ENCODE data around the gene CEL. TPM values are rescaled to one million over a fixed set of nuclear protein-coding genes. Genes with fewer than 3 reads are reported as not detected.
"Not testable (repeated sequence)": the region's sequence is repeated elsewhere in the genome, so short reads cannot be mapped to it uniquely, and the experiment has no call there.

Gene CEL
- total RNA-seq, 2 experiments from 2014 or later: 0.16 to 0.39 TPM

GRCh38 chr9:133090187-133090586 is 28.4 kb downstream of the CEL start:
- H3K36me3 ChIP-seq (ENCODE audit: insufficient read depth, low read length): no peaks in the 10 kb centered on the region
- POLR2A ChIA-PET: no interaction called here
- H3K27ac ChIP-seq (ENCODE audit: low read depth in 1 of 2, low read length in 2 of 2): no peak overlapping the region
- H3K4me3 ChIP-seq (ENCODE audit: low read length): no peak overlapping the region
- H3K4me3 Mint-ChIP-seq: no peak overlapping the region
- H3K36me3 Mint-ChIP-seq (ENCODE audit: low read depth): peaks cover 3% of the 10 kb centered on the region
- no peak for TF ChIP-seq CTCF (IDR thresholded peaks at IDR 0.05)
- DNase-seq (no peak), ATAC-seq (ENCODE audit: poor library complexity) (no peak)
- no peaks in the 10 kb centered on the region for H3K4me1 Mint-ChIP-seq (ENCODE audit: low read depth)
- no peaks in the 10 kb centered on the region for H3K9me3 Mint-ChIP-seq
- no peaks in the 10 kb centered on the region for H3K27me3 Mint-ChIP-seq
- no peak overlapping the region for H3K27ac Mint-ChIP-seq
- CTCF ChIA-PET: interaction anchor here (0.9 kb wide), 1 partner anchor 68 kb away, joined by 3 read pairs; no protein-coding TSS in a partner anchor
- no peaks in the 10 kb centered on the region for H3K27me3 ChIP-seq (ENCODE audit: control insufficient read depth in 1 of 2, insufficient read depth in 2 of 2, low read length in 2 of 2)
- no peaks in the 10 kb centered on the region for H3K4me1 ChIP-seq (ENCODE audit: insufficient read depth, low read length)
- intact Hi-C loops (cut with DNase I, micrococcal nuclease): no loop called here
- H3K9me3 ChIP-seq (ENCODE audit: control insufficient read depth in 1 of 2, insufficient read depth in 1 of 2, low read length in 2 of 2): peaks cover under 1 to 8% of the 10 kb centered on the region in 2 experiments

DNA sequence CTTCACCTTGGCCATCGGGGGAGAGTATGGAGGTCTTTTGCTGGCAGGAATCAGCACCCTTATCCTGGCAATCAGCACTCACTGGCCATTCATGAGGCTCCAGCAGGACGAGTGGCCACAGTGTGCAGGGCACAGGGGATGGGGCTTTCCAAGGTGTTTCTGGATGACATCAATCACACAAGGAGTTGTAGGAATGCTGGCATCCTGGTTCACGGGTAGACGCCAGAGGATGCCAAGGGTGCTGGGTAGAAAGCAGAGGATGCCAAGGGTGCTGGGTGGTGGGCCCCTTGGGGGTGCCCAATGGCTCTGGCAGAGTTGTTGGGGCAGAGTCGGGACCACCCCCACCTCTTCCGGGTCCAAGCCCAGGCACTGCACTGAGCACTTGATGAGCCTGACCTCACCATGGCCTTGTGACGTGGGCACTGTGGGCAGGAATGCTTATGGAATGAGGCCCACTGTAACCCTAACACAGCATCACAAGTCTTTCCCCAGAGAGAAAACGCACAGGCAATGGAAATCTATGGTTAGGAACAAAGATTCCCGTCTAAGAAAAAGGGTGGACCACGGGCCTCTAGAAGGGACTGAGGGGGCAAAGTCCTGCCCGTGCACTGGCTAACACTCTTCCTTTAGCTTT is 29.1 kb downstream of the CEL start:
- Histone ChIP-seq H3K27ac (ENCODE audit: low read depth in 1 of 2, low read length in 2 of 2) (no peak overlapping the region), H3K27me3 (ENCODE audit: control insufficient read depth in 1 of 2, insufficient read depth in 2 of 2, low read length in 2 of 2) (no peaks in the 10 kb centered on the region), H3K36me3 (ENCODE audit: insufficient read depth, low read length) (no peaks in the 10 kb centered on the region), H3K9me3 (ENCODE audit: control insufficient read depth in 1 of 2, insufficient read depth in 1 of 2, low read length in 2 of 2) (peaks cover 3 to 12% of the 10 kb centered on the region in 2 experiments), H3K4me1 (ENCODE audit: insufficient read depth, low read length) (no peaks in the 10 kb centered on the region), H3K4me3 (ENCODE audit: low read length) (no peak overlapping the region)
- no peak overlapping the region for H3K27ac Mint-ChIP-seq
- peaks cover under 1% of the 10 kb centered on the region for H3K9me3 Mint-ChIP-seq
- no peaks in the 10 kb centered on the region for H3K27me3 Mint-ChIP-seq
- H3K4me1 Mint-ChIP-seq (ENCODE audit: low read depth): no peaks in the 10 kb centered on the region
- TF ChIP-seq CTCF (IDR thresholded peaks at IDR 0.05): no peak
- ATAC-seq (ENCODE audit: poor library complexity) (no peak), DNase-seq (no peak)
- H3K36me3 Mint-ChIP-seq (ENCODE audit: low read depth): peaks cover 10% of the 10 kb centered on the region
- H3K4me3 Mint-ChIP-seq: no peak overlapping the region
- CTCF ChIA-PET: interaction anchor here (1.4 kb wide), 1 partner anchor 54 kb away, joined by 5 read pairs; no protein-coding TSS in a partner anchor
- POLR2A ChIA-PET: no interaction called here
- intact Hi-C loops (cut with DNase I, micrococcal nuclease): no loop called here

DNA sequence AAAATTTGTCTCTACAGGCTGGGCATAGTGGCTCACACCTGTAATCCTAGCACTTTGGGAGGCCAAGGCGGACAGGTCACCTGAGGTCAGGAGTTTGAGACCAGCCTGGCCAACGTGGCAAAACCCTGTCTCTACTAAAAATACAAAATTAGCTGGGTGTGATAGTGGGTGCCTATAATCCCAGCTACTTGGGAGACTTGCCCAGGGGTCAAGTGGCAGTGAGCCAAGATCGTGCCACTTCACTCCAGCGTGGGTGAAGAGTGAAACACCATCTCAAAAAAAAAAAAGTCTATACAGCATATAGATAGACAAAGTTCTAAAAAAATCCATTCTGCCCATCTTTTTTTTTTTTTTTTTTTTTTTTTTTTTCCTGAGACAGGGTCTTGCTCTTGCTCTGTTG is 32.6 kb downstream of the CEL start:
- Histone ChIP-seq H3K36me3 (ENCODE audit: insufficient read depth, low read length) (peaks cover 25% of the 10 kb centered on the region), H3K9me3 (ENCODE audit: control insufficient read depth in 1 of 2, insufficient read depth in 1 of 2, low read length in 2 of 2) (peaks cover 3 to 34% of the 10 kb centered on the region in 2 experiments)
- peaks cover 45% of the 10 kb centered on the region for H3K36me3 Mint-ChIP-seq (ENCODE audit: low read depth)
- H3K27me3 Mint-ChIP-seq; ATAC-seq (ENCODE audit: poor library complexity); H3K4me1 ChIP-seq (ENCODE audit: insufficient read depth, low read length); H3K27me3 ChIP-seq (ENCODE audit: control insufficient read depth in 1 of 2, insufficient read depth in 2 of 2, low read length in 2 of 2); intact Hi-C loops (cut with DNase I, micrococcal nuclease); H3K9me3 Mint-ChIP-seq; H3K4me3 Mint-ChIP-seq; H3K4me3 ChIP-seq (ENCODE audit: low read length); DNase-seq; H3K27ac Mint-ChIP-seq; H3K4me1 Mint-ChIP-seq (ENCODE audit: low read depth); H3K27ac ChIP-seq (ENCODE audit: low read depth in 1 of 2, low read length in 2 of 2): not testable (repeated sequence)
- CTCF ChIA-PET: interaction anchor here (1.0 to 2.9 kb wide), 3 partner anchors 50 to 55 kb away, joined by 4 to 12 read pairs (median 6); no protein-coding TSS in a partner anchor
- POLR2A ChIA-PET: interaction anchor here (1.3 kb wide), 1 partner anchor 55 kb away, joined by 4 read pairs; no protein-coding TSS in a partner anchor

Data from CD4-positive, alpha-beta T cell (primary cell).